ENCODE results near the gene SYP. TPM values are rescaled to one million over a fixed set of nuclear protein-coding genes. Genes with fewer than 3 reads are reported as not detected.

The SYP gene
- total RNA-seq, result 0.17 and 0.29 TPM in 2 replicates

DNA sequence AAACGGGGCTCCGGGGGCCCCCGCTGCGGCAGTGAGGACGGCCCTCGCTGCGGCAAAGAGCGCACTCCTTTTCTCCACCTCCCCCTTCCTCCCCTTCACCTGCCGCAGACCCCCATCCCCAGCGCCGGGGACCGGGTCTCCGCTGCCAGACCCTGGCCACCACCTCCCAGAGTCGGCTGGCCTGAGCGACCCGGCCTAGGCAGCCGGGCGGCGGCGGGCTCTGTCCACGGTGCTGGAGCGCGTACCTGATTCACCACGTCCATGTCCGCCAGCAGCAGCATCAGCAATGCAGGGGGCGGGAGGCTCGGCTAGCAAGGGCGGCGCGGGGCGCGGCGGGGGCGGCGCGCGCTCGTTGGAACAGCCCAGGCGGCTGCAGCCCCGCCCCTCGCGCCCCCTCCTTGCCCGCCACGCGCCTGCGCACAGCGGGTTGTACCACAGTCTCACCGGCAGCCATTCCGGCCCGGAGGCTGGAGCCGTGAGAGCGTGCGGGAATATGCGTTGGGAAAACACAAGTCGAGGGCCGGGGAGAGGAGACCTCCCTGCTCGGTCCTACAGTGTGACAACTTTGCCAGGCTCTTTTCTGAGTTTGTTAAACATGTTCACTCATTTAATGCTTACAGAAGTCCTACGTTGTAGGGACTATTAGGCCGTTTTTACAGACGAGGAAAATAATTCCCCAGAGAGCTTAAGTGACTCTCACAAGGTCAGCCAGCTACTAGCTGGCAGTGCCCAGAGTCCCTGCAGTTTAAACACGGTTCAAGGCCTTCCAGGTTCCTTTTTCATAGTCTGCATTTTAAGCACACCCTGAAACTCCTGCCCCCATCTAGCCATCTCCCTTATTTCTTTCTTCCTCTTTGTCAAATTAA is at the start of gene SYP:
TSS of gene SYP (minus strand) at position 288 of the 866 bp plus-strand sequence. CDS start at position 281, 7 bp downstream.
- H3K4me3 ChIP-seq (ENCODE audit: low read depth, low read length), result peak within 1 kb of the TSS; percentile 44
- TF ChIP-seq, protein P1, sequence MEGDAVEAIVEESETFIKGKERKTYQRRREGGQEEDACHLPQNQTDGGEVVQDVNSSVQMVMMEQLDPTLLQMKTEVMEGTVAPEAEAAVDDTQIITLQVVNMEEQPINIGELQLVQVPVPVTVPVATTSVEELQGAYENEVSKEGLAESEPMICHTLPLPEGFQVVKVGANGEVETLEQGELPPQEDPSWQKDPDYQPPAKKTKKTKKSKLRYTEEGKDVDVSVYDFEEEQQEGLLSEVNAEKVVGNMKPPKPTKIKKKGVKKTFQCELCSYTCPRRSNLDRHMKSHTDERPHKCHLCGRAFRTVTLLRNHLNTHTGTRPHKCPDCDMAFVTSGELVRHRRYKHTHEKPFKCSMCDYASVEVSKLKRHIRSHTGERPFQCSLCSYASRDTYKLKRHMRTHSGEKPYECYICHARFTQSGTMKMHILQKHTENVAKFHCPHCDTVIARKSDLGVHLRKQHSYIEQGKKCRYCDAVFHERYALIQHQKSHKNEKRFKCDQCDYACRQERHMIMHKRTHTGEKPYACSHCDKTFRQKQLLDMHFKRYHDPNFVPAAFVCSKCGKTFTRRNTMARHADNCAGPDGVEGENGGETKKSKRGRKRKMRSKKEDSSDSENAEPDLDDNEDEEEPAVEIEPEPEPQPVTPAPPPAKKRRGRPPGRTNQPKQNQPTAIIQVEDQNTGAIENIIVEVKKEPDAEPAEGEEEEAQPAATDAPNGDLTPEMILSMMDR (conservative IDR thresholded peaks at IDR 0.05; ENCODE audit: low read depth, low read length), result no peak
- peak; percentile 7 for DNase-seq (ENCODE audit: low read depth)

- DNase-seq (ENCODE audit: low read depth), result no peak
- TF ChIP-seq, protein P1 (conservative IDR thresholded peaks at IDR 0.05; ENCODE audit: low read depth, low read length), result no peak
Observed at GRCh38 chrX:49249616-49250015, 49.6 kb upstream of the SYP start.

GRCh38 chrX:49249071-49249470 is 49.1 kb upstream of the SYP start:
- no peak overlapping the region for H3K4me3 ChIP-seq (ENCODE audit: low read depth, low read length)
- no peak for DNase-seq (ENCODE audit: low read depth)
- TF ChIP-seq, protein P1 (conservative IDR thresholded peaks at IDR 0.05; ENCODE audit: low read depth, low read length), result no peak

More at GRCh38 chrX:49249616-49250015, 49.6 kb upstream of the SYP start:
- no peak overlapping the region for H3K4me3 ChIP-seq (ENCODE audit: low read depth, low read length)

DNA sequence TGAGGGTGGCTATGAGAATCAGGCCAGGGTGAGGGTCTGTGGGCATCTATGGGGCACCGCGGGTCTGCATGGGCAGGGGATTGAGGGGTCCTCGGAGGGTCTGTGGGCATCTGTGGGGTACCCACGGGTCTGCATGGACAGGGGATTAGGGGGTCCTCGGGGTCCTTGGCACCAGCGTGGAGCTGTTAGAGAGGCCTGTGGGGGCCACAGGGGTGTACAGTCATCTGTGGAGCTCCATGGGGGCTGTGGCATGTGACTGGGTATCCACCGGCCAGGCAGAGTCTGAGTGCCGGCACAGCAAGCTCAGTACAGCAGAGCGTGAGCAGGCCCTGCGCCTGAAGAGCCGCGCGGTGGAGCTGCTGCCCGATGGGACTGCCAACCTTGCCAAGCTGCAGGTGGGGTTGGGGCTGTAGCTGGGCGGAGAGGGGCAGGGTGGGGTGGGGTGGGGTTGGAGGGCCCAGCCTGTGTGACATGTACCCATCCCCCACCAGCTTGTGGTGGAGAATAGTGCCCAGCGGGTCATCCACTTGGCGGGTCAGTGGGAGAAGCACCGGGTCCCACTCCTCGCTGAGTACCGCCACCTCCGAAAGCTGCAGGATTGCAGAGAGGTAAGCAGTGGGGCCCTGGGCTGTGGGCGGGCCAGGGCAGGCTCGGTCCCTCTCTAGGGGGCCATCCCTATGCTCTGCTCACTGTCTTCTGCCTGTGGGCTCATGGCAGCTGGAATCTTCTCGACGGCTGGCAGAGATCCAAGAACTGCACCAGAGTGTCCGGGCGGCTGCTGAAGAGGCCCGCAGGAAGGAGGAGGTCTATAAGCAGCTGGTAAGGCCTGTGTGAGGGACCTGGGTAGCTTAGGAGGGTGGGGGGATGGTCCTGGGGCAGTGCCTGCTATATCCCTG is 48.2 kb upstream of the SYP start:
- H3K4me3 ChIP-seq (ENCODE audit: low read depth, low read length), result no peak overlapping the region
- no peak for DNase-seq (ENCODE audit: low read depth)
- TF ChIP-seq, protein P1 (conservative IDR thresholded peaks at IDR 0.05; ENCODE audit: low read depth, low read length), result no peak

DNA sequence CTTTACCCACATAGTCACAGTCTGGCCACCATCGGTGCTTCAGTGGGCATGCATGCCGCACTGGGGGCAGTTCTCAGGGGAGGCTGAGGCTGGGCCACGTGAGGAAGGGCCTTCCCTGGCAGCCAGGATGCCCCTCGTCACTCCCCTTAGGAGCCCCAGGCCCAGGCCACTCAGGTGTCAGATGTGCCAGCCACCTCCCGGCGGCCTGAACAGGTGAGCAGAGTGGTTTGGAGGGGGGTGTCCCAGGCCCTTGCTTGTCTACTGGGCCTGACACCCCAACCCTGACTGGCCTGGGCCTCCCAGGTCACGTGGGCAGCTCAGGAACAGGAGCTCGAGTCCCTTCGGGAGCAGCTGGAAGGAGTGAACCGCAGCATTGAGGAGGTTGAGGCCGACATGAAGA is 47.4 kb upstream of the SYP start:
- H3K4me3 ChIP-seq (ENCODE audit: low read depth, low read length), result no peak overlapping the region
- no peak for DNase-seq (ENCODE audit: low read depth)
- TF ChIP-seq, protein P1 (conservative IDR thresholded peaks at IDR 0.05; ENCODE audit: low read depth, low read length), result no peak

DNA sequence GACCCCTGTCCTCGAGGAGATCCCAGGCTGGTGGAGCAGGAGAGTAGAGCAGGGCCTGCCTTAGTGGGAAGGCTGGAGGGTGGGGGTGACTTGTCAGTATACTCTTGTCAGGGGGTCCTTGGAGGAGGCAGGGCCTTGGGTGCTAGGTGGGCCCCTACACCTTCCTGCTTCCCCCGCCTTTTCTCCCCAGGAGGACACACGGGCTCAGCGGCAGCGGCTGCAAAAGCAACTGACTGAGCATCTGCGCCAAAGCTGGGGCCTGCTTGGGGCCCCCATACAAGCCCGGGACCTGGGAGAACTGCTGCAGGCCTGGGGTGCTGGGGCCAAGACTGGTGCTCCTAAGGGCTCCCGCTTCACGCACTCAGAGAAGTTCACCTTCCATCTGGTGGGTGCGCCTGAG is 46.5 kb upstream of the SYP start:
- H3K4me3 ChIP-seq (ENCODE audit: low read depth, low read length), result no peak overlapping the region
- DNase-seq (ENCODE audit: low read depth), result no peak
- TF ChIP-seq, protein P1 (conservative IDR thresholded peaks at IDR 0.05; ENCODE audit: low read depth, low read length), result no peak

Measured in epithelial cell of proximal tubule (primary cell).